GM13976 (cell line): Measurements from ENCODE around the gene PMP22.

Experiments
- DNase-seq: peaks from one replicate; pipeline ENCODE4 v3.0.0; 2012; ENCODE audit warnings: low spot score
- in situ Hi-C: fragments of 300-500 bp; cut with MboI; formaldehyde crosslinking; loops from one replicate; pipeline ENCODE4 v1.12.0; 2022; ENCODE audit warnings: low sequenced_read_pairs, mixed read lengths, inconsistent platforms; ENCODE audit not compliant: unreplicated experiment
- TF ChIP-seq, protein P1 (sequence below): IDR thresholded peaks from 2 replicates; pipeline ENCODE4 v1.5.1; 2012; ENCODE audit warnings: borderline replicate concordance, mild to moderate bottlenecking; ENCODE audit not compliant: insufficient read depth; ENCODE audit errors: extremely low read depth, missing control alignments, control extremely low read depth

PMP22 gene

DNA sequence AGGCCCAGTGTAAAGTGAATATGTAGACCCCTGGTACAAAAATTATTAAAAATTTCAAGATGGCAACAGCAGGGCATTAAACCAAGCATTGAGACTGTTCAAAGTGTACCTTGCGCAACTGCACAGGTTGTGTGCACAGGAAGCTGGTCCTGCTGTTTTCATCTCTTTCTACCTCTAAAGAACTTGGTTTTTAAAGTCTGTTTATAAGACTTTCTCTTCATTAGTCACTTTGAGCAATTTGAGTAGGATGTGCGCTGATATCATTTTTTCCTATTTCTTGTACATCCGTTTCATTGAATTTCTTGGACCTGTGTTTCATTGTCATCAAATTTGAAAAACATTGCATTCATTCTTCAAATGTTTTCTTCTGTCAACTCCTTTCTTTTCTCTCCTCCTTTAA lies 16.8 kb upstream of the PMP22 start:
- in situ Hi-C loops = no loop called here
- TF ChIP-seq, protein P1, sequence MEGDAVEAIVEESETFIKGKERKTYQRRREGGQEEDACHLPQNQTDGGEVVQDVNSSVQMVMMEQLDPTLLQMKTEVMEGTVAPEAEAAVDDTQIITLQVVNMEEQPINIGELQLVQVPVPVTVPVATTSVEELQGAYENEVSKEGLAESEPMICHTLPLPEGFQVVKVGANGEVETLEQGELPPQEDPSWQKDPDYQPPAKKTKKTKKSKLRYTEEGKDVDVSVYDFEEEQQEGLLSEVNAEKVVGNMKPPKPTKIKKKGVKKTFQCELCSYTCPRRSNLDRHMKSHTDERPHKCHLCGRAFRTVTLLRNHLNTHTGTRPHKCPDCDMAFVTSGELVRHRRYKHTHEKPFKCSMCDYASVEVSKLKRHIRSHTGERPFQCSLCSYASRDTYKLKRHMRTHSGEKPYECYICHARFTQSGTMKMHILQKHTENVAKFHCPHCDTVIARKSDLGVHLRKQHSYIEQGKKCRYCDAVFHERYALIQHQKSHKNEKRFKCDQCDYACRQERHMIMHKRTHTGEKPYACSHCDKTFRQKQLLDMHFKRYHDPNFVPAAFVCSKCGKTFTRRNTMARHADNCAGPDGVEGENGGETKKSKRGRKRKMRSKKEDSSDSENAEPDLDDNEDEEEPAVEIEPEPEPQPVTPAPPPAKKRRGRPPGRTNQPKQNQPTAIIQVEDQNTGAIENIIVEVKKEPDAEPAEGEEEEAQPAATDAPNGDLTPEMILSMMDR = no peak
- no peak for DNase-seq

DNA sequence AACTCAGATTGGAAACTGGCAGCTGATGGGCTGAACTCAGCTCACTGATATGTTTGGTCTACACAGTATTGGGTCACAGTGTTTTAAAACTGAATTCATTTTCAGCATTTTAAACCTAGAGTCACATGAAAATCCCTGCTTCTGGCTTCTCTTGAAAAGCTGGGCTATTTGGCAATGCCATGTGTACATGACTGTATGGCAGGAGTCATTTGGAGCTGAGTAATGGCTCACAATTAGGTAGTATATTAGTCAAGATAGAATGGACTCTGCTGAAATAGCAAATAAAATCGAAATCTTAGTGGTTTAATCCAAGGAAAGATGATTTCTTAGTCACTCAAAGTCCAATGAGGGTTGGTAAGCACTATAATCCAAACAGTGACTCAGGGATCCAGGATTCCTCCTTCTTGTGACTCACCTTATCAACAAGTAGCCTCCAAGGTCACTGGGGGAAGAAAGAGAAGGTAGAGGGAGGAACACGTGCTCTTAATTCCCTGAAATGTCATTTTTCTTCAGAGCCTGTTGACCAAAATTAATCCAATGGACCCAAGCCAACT lies 13.9 kb upstream of the PMP22 start:
- TF ChIP-seq, protein P1 = no peak
- in situ Hi-C loops = no loop called here
- DNase-seq = no peak

DNA sequence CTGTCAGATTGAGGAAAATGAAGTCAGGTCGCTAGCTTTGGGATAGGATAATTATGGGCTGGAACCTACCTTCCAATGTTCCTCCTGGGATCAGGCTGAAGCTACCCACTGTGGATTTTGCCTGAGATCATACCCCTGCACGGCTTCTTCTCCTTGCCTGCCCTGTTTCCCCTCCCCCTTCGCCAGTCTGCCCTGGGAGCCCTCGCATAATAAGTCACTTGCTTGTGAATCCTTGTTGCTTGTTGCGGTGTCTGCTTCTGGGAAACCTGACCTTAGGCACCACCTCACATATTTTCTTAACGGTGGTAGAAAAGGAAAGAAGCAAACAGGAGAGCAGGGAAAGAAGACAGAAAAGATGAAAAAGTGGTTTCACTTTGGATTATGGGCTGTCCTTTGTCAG lies 13.3 kb upstream of the PMP22 start:
- no peak for DNase-seq
- in situ Hi-C loops = no loop called here
- TF ChIP-seq, protein P1 = no peak

DNA sequence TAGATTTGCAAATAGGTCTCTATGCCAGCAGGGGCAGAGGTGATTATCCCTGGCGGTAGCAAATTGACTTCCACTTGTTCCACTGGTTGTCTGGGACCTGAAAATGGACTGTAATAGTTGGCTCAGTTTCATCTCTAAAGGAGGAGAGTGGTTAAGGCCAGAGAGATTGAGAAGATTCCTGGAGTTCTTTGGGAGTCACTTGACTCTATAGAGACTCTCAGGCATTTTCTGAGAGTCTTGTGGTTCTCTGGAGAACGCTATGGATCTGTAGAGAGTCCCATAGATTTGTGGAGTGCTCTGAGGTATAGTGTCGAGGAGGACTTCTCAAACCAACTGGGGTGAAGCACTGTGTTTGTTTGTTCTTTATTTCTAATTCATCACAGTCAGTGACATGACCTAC lies 8.9 kb upstream of the PMP22 start:
- TF ChIP-seq, protein P1 = no peak
- DNase-seq = no peak
- in situ Hi-C loops = no loop called here

DNA sequence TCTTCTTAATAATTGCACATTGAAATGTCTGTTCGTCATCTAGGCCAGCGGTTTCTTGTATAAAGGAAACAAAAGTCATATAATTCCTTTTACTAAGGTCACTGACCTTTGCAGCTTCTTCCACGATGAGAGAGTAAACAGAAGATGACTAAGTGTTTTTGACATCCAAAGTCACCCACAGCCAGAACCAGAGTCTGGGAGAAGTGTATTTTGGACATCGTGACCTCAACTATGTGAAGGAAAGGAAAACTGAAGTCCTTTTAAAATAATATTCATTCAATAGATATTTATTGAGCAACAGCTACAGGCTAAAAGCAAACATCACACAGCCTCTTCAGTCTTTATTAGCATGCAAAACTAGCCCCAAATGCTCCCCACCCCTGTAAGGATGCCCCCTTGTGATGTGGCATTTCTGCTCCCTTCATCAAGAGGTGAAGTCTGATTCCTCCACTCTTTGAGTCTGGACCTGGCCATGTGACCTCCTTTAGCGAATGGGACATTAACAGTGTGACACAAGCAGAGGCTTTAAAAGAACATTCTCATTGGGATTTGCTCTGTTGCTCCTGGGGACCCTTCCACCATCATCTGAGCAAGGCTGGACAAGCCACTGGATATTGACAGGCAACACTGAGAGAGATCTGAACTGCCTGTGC lies 8.1 kb upstream of the PMP22 start:
- TF ChIP-seq, protein P1 = no peak
- in situ Hi-C loops = no loop called here
- DNase-seq = no peak

DNA sequence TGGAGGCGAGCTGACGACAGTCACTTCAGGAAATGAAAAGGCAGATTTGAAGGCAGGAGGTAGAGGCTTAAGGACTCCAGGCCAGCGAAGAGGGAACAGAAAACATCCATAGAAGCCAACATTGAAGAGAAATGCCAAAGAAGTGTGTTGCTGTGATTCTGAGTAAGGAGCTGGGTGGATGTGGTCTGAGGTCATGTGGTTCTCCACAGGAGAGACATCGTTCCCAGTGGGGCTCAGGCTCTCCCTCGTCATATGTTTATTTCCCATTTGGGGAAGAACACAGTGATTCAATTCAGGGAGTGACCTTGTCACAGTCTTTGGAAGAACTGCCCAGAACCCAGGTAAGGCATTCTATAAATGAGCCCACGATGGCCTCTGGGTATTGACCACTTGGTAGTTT lies 6.6 kb upstream of the PMP22 start:
- in situ Hi-C loops = no loop called here
- TF ChIP-seq, protein P1 = no peak
- DNase-seq = no peak

DNA sequence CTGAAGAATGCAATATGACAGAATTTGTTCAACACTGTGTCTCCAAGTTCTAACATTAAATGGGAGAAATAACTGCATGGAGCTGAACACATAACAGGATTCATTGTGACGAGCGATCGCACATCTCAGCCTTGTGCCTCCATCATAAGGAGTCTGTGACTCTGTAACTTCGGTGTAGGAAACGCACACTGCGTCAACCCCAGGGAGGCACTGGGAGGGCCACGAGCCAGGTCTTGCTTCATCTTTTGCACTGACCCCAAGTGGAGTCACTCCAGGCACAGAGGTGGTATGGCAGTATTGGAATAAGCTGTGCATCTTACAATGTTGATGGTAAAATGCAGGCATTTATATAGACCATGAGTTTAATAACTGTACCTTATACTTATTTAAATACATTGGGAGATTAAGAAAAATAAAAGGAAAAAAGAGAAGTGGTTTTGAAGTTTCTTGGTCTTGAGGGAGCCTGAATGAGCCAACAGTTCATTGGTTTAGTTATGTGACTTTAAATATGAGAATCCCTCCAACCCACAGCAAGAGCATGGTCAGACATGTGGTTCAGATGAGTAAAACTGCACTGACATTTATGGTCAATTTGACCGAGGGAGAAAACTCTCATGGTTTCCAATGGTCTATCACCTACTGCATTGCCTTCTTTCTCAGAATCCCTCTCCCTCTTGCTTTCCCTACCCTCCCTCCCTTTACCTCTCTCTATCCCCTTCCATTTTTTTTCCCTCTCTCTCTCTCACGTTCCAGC lies 5.7 kb upstream of the PMP22 start:
- in situ Hi-C loops = no loop called here
- DNase-seq = no peak
- TF ChIP-seq, protein P1 = no peak
